HCT116 (cell line): Measurements from ENCODE around the gene CDK19. TPM values are rescaled to one million over a fixed set of nuclear protein-coding genes. Genes with fewer than 3 reads are reported as not detected.

Source experiments
- ATAC-seq: fragments of 200-7000 bp; cut with Tn5 transposase; 2 replicates; pipeline ENCODE4 v1.9.1; 2020; ENCODE audit warnings: mild to moderate bottlenecking, moderate library complexity
- BruUV-seq: library from RNA; stranded (reverse); fragments of 400-500 nt; replicated peaks from 2 replicates; lab custom pipeline; 2021; lab: Mats Ljungman, UMichigan
- CTCF ChIA-PET: fragments of 300-600 bp; sonication (Branson Sonifier 250); formaldehyde crosslinking; loops from one replicate; lab custom pipeline; 2021; ENCODE audit warnings: antibody characterized with exemption; lab: Charles Lee
- POLR2A ChIA-PET: fragments of 300-600, 350-600 bp; sonication (Branson Sonifier 250); formaldehyde crosslinking; loops from one replicate; lab custom pipeline; 2021; ENCODE audit warnings: antibody characterized with exemption; lab: Charles Lee
- RAD21 ChIA-PET, 2 experiments: fragments of 300-600 bp; sonication (Branson Sonifier 250); formaldehyde crosslinking; loops; one replicate each; lab custom pipeline; 2023; ENCODE audit warnings: low total read pairs in 2 of 2; ENCODE audit not compliant: uncharacterized antibody in 2 of 2, unreplicated experiment in 2 of 2, low non-redundant PET in 1 of 2; lab: Charles Lee
- DNase-seq: peaks from one replicate; pipeline ENCODE4 v3.0.0-alpha.2; 2010; ENCODE audit warnings: low read depth, low spot score
- H2AFZ ChIP-seq: fragments of 200-600 bp; shearing (Covaris generic), sonication (generic); 2 replicates; pipeline ENCODE4 v1.6.1; 2017; ENCODE audit warnings: low read depth, mixed run types, mixed read lengths, antibody characterized with exemption, low read length; ENCODE audit not compliant: poor library complexity, severe bottlenecking
- H3K27ac ChIP-seq: 2 replicates; pipeline ENCODE4 v1.5.1; 2012; ENCODE audit warnings: low read depth, low read length
- H3K27me3 ChIP-seq: fragments of 200-600 bp; sonication (generic); 2 replicates; pipeline ENCODE4 v1.6.1; 2016; ENCODE audit warnings: mixed run types, low read length, mixed read lengths; ENCODE audit not compliant: insufficient read depth
- H3K36me3 ChIP-seq, 2 experiments: fragments of 200-500 bp in 1 of 2; fragments of 200-600 bp in 1 of 2; sonication (Bioruptor generic) in 1 of 2; sonication (generic) in 1 of 2; 2 replicates each; pipeline versions ENCODE4 v1.5.1 to v1.6.1; 2014 to 2016; ENCODE audit warnings: low read length in 2 of 2, inconsistent platforms in 1 of 2, mixed read lengths in 1 of 2, mixed run types in 1 of 2; ENCODE audit not compliant: insufficient read depth in 2 of 2, control insufficient read depth in 1 of 2
- H3K4me1 ChIP-seq, 2 experiments: fragments of 200-600 bp in 1 of 2; sonication (generic) in 1 of 2; 2 replicates each; pipeline versions ENCODE4 v1.5.1 to v1.6.1; 2012 to 2017; ENCODE audit warnings: low read length in 2 of 2, inconsistent platforms in 1 of 2, mild to moderate bottlenecking in 1 of 2, mixed read lengths in 1 of 2, mixed run types in 1 of 2, moderate library complexity in 1 of 2; ENCODE audit not compliant: insufficient read depth in 2 of 2, control insufficient read depth in 1 of 2
- H3K4me2 ChIP-seq: fragments of 200-600 bp; sonication (generic); 2 replicates; pipeline ENCODE4 v1.6.1; 2017; ENCODE audit warnings: mixed run types, low read length, mixed read lengths
- H3K4me3 ChIP-seq, 2 experiments: fragments of 200-600 bp in 1 of 2; sonication (generic) in 1 of 2; replicated peaks in 1 of 2; 2 replicates each; pipeline ENCODE4 v1.5.1; 2011 to 2016; ENCODE audit warnings: low read length in 2 of 2, control low read depth in 1 of 2, low read depth in 1 of 2, mild to moderate bottlenecking in 1 of 2, mixed read lengths in 1 of 2, mixed run types in 1 of 2
- H3K79me2 ChIP-seq: fragments of 200-600 bp; sonication (generic); 2 replicates; pipeline ENCODE4 v1.6.1; 2017; ENCODE audit warnings: mild to moderate bottlenecking, mixed run types, low read length, moderate library complexity, mixed read lengths; ENCODE audit not compliant: insufficient read depth
- H3K9ac ChIP-seq: fragments of 200-600 bp; sonication (generic); 2 replicates; pipeline ENCODE4 v1.6.1; 2016; ENCODE audit warnings: low read length, mixed read lengths
- H3K9me2 ChIP-seq: fragments of 200-600 bp; sonication (generic), shearing (Covaris generic); 2 replicates; pipeline ENCODE4 v1.6.1; 2017; ENCODE audit warnings: mixed run types, mild to moderate bottlenecking, moderate library complexity; ENCODE audit not compliant: insufficient read depth
- H3K9me3 ChIP-seq, 2 experiments: fragments of 200-500 bp in 1 of 2; fragments of 200-600 bp in 1 of 2; sonication (Bioruptor generic) in 1 of 2; sonication (generic) in 1 of 2; 2 replicates each; pipeline ENCODE4 v1.6.1; 2014 to 2017; ENCODE audit warnings: low read length in 2 of 2, mixed read lengths in 2 of 2, inconsistent platforms in 1 of 2, low read depth in 1 of 2, mild to moderate bottlenecking in 1 of 2, mixed run types in 1 of 2, moderate library complexity in 1 of 2; ENCODE audit not compliant: control insufficient read depth in 1 of 2, insufficient read depth in 1 of 2
- H4K20me1 ChIP-seq: fragments of 200-600 bp; sonication (generic), shearing (Covaris generic); 2 replicates; pipeline ENCODE4 v1.6.1; 2017; ENCODE audit warnings: mixed run types, mild to moderate bottlenecking, moderate library complexity; ENCODE audit not compliant: insufficient read depth
- CBX3 ChIP-seq: IDR thresholded peaks from 2 replicates; pipeline ENCODE4 v1.6.1; 2012; ENCODE audit warnings: low read depth
- EGR1 ChIP-seq: IDR thresholded peaks from 2 replicates; pipeline ENCODE4 v1.6.1; 2012; ENCODE audit warnings: low read depth
- EZH2 ChIP-seq: fragments of 200-600 bp; sonication (generic); IDR thresholded peaks from 2 replicates; pipeline ENCODE4 v1.6.1; 2017; ENCODE audit warnings: antibody characterized with exemption, mixed run types
- EZH2phosphoT487 ChIP-seq: fragments of 200-600 bp; IDR thresholded peaks from 2 replicates; pipeline ENCODE4 v1.6.1; 2018; ENCODE audit warnings: antibody characterized with exemption, borderline replicate concordance
- POLR2A ChIP-seq: IDR thresholded peaks from 2 replicates; pipeline ENCODE4 v1.7.0; 2011; ENCODE audit warnings: borderline replicate concordance; ENCODE audit not compliant: insufficient read depth, insufficient read length; ENCODE audit errors: extremely low read depth
- RAD21 ChIP-seq: IDR thresholded peaks from 2 replicates; pipeline ENCODE4 v1.6.1; 2012; ENCODE audit warnings: low read depth, mild to moderate bottlenecking
- SIN3A ChIP-seq: IDR thresholded peaks from 2 replicates; pipeline ENCODE4 v1.6.1; 2012; ENCODE audit warnings: low read depth
- SRF ChIP-seq: IDR thresholded peaks from 2 replicates; pipeline ENCODE4 v1.6.1; 2012; ENCODE audit warnings: low read depth
- YY1 ChIP-seq: IDR thresholded peaks from 2 replicates; pipeline ENCODE4 v1.6.1; 2011; ENCODE audit warnings: low read length, low read depth, moderate library complexity, mild to moderate bottlenecking; ENCODE audit not compliant: insufficient replicate concordance; ENCODE audit errors: extremely low read depth
- ZFX ChIP-seq: fragments of 450-650 bp; IDR thresholded peaks from 2 replicates; pipeline ENCODE4 v1.6.1; 2017
- intact Hi-C: fragments of 100-400 bp; cut with micrococcal nuclease; formaldehyde crosslinking; loops from 2 replicates; pipeline ENCODE4 v1.10.0; 2022
- total RNA-seq: library from RNA; stranded (reverse); gene quantifications from one replicate; pipeline ENCODE4 v1.2.1, GENCODE V29; 2021; ENCODE audit not compliant: unreplicated experiment
- TF ChIP-seq, protein P1 (sequence below): IDR thresholded peaks from 2 replicates; pipeline ENCODE4 v1.6.1; 2012; ENCODE audit warnings: low read depth
- TF ChIP-seq, protein P2 (sequence below), 3 experiments: fragments of 200-600 bp in 1 of 3; sonication (generic) in 1 of 3; IDR thresholded peaks in 2 of 3; conservative IDR thresholded peaks in 1 of 3; 2 replicates each; pipeline ENCODE4 v1.5.1; 2012 to 2017; ENCODE audit warnings: low read depth in 2 of 3, low read length in 2 of 3, antibody characterized with exemption in 1 of 3, borderline replicate concordance in 1 of 3, control low read depth in 1 of 3, mild to moderate bottlenecking in 1 of 3, mixed read lengths in 1 of 3, mixed run types in 1 of 3, moderate library complexity in 1 of 3; ENCODE audit not compliant: insufficient read depth in 1 of 3
- TF ChIP-seq, protein P3 (sequence below): IDR thresholded peaks from 2 replicates; pipeline ENCODE4 v1.6.1; 2012
- TF ChIP-seq, protein P4 (sequence below): IDR thresholded peaks from 2 replicates; pipeline ENCODE4 v1.6.1; 2012

Gene CDK19
- total RNA-seq, 1 experiment from 2014 or later: 20.0 TPM

DNA sequence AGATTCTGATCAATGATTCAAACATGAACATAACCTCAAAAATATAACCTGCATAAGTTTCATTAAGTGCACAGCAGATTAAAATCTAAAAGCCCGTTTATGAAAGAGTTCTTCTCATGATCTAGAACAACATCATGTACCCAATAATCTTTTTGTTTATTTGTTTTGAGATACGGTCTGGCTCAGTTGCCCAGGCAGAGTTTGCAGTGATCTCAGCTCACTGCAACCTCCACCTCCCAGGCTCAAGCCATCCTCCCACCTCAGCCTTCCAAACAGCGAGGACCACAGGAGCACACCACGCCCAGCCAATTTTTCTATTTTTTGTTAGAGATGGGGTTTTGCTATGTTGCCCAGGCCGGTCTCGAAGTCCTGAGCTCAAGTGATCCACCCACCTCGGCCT is 149.7 kb downstream of the CDK19 start:
- no peak for DNase-seq
- RAD21 ChIA-PET: no interaction called here
- Histone ChIP-seq H3K9me3 (no peaks in the 10 kb centered on the region), H3K4me1 (peaks cover 7 to 11% of the 10 kb centered on the region in 2 experiments), H3K4me3 (no peak overlapping the region), H3K9ac (no peak overlapping the region), H3K9me2 (no peaks in the 10 kb centered on the region), H2AFZ (no peak overlapping the region), H3K27me3 (no peaks in the 10 kb centered on the region), H3K4me2 (no peak overlapping the region), H3K36me3 (no peaks in the 10 kb centered on the region), H3K79me2 (no peaks in the 10 kb centered on the region), H4K20me1 (no peaks in the 10 kb centered on the region), H3K27ac (no peak overlapping the region)
- intact Hi-C loops: no loop called here
- ATAC-seq: no peak
- POLR2A ChIA-PET: no interaction called here
- TF ChIP-seq, protein P1, sequence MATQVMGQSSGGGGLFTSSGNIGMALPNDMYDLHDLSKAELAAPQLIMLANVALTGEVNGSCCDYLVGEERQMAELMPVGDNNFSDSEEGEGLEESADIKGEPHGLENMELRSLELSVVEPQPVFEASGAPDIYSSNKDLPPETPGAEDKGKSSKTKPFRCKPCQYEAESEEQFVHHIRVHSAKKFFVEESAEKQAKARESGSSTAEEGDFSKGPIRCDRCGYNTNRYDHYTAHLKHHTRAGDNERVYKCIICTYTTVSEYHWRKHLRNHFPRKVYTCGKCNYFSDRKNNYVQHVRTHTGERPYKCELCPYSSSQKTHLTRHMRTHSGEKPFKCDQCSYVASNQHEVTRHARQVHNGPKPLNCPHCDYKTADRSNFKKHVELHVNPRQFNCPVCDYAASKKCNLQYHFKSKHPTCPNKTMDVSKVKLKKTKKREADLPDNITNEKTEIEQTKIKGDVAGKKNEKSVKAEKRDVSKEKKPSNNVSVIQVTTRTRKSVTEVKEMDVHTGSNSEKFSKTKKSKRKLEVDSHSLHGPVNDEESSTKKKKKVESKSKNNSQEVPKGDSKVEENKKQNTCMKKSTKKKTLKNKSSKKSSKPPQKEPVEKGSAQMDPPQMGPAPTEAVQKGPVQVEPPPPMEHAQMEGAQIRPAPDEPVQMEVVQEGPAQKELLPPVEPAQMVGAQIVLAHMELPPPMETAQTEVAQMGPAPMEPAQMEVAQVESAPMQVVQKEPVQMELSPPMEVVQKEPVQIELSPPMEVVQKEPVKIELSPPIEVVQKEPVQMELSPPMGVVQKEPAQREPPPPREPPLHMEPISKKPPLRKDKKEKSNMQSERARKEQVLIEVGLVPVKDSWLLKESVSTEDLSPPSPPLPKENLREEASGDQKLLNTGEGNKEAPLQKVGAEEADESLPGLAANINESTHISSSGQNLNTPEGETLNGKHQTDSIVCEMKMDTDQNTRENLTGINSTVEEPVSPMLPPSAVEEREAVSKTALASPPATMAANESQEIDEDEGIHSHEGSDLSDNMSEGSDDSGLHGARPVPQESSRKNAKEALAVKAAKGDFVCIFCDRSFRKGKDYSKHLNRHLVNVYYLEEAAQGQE: no peak
- TF ChIP-seq RAD21 (no peak), ZFX (no peak), SIN3A (no peak), SRF (no peak), POLR2A (no peak), CBX3 (no peak), EZH2phosphoT487 (no peak), YY1 (no peak), EGR1 (no peak), EZH2 (no peak)
- TF ChIP-seq, protein P2, sequence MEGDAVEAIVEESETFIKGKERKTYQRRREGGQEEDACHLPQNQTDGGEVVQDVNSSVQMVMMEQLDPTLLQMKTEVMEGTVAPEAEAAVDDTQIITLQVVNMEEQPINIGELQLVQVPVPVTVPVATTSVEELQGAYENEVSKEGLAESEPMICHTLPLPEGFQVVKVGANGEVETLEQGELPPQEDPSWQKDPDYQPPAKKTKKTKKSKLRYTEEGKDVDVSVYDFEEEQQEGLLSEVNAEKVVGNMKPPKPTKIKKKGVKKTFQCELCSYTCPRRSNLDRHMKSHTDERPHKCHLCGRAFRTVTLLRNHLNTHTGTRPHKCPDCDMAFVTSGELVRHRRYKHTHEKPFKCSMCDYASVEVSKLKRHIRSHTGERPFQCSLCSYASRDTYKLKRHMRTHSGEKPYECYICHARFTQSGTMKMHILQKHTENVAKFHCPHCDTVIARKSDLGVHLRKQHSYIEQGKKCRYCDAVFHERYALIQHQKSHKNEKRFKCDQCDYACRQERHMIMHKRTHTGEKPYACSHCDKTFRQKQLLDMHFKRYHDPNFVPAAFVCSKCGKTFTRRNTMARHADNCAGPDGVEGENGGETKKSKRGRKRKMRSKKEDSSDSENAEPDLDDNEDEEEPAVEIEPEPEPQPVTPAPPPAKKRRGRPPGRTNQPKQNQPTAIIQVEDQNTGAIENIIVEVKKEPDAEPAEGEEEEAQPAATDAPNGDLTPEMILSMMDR (IDR thresholded peaks at IDR 0.05 in 2 of 3, conservative IDR thresholded peaks at IDR 0.05 in 1 of 3; ENCODE audit: borderline replicate concordance in 1 of 3, insufficient read depth in 1 of 3, low read depth in 2 of 3, low read length in 2 of 3): no peak
- TF ChIP-seq, protein P3, sequence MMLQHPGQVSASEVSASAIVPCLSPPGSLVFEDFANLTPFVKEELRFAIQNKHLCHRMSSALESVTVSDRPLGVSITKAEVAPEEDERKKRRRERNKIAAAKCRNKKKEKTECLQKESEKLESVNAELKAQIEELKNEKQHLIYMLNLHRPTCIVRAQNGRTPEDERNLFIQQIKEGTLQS: no peak
- TF ChIP-seq, protein P4, sequence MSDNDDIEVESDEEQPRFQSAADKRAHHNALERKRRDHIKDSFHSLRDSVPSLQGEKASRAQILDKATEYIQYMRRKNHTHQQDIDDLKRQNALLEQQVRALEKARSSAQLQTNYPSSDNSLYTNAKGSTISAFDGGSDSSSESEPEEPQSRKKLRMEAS: no peak
- BruUV-seq: no TSS peak
- CTCF ChIA-PET: interaction anchor here (1.2 kb wide), 1 partner anchor 17 kb away, joined by 5 read pairs; no protein-coding TSS in a partner anchor
